AG04450 (cell line): ENCODE measurements around the gene MOB3A. TPM values are rescaled to one million over a fixed set of nuclear protein-coding genes. Genes with fewer than 3 reads are reported as not detected.

Experiments
- CTCF ChIA-PET: fragments of 300-600, 350-600 bp; formaldehyde crosslinking; extraction: SDS; loops from one replicate; lab custom pipeline; 2022; ENCODE audit warnings: antibody characterized with exemption, inconsistent platforms; lab: Charles Lee
- POLR2A ChIA-PET: fragments of 350-600 bp; formaldehyde crosslinking; extraction: SDS; loops from one replicate; lab custom pipeline; 2021; ENCODE audit warnings: antibody characterized with exemption, inconsistent platforms; lab: Yijun Ruan, JAX
- DNase-seq: peaks from one replicate; pipeline ENCODE4 v3.0.0-alpha.2; 2011; ENCODE audit warnings: low read depth, low spot score
- H3K27ac ChIP-seq: one replicate; pipeline ENCODE4 v1.5.1; 2012; ENCODE audit warnings: low read depth, low read length, control low read depth
- H3K27me3 ChIP-seq: one replicate; pipeline ENCODE4 v1.6.0; 2012; ENCODE audit warnings: low read length; ENCODE audit not compliant: control insufficient read depth, insufficient read depth
- H3K4me3 ChIP-seq: 2 replicates; pipeline ENCODE4 v1.5.1; 2011; ENCODE audit warnings: mild to moderate bottlenecking, low read depth, low read length, control low read depth
- H3K9me3 ChIP-seq: 2 replicates; pipeline ENCODE4 v1.5.1; 2012; ENCODE audit warnings: low read length; ENCODE audit not compliant: control insufficient read depth, insufficient read depth
- CTCF ChIP-seq: IDR thresholded peaks from 2 replicates; pipeline ENCODE4 v1.5.1; 2011; ENCODE audit warnings: low read depth, low read length, control low read depth, inconsistent platforms
- polyA plus RNA-seq: library from polyadenylated mRNA; depleted of rRNA; stranded (reverse); fragments of >200 nt; gene quantifications from 2 replicates; pipeline ENCODE4 v1.2.3, GENCODE V29; 2011

MOB3A gene
- polyA plus RNA-seq, 1 experiment: 20.5 TPM

GRCh38 chr19:2041433-2041682, 54.8 kb downstream of the MOB3A start:
- DNase-seq: no peak
- no peak overlapping the region for H3K27ac ChIP-seq
- CTCF ChIA-PET: interaction anchor here (0.6 kb wide), 1 partner anchor 1946 kb away, joined by 3 read pairs; no protein-coding TSS in a partner anchor
- H3K27me3 ChIP-seq: no peaks in the 10 kb centered on the region
- H3K9me3 ChIP-seq: no peaks in the 10 kb centered on the region; the same call in 1 of the 2 replicates
- TF ChIP-seq CTCF: no peak
- POLR2A ChIA-PET: interaction anchor here (0.6 kb wide), 1 partner anchor 1649 kb away, joined by 4 read pairs; no protein-coding TSS in a partner anchor
- no peak overlapping the region for H3K4me3 ChIP-seq

- Histone ChIP-seq H3K4me3 (no peak overlapping the region), H3K27ac (no peak overlapping the region), H3K27me3 (no peaks in the 10 kb centered on the region), H3K9me3 (peaks cover 2% of the 10 kb centered on the region)
- DNase-seq: no peak
- TF ChIP-seq CTCF: no peak
- POLR2A ChIA-PET: interaction anchor here (0.6 kb wide), 1 partner anchor 1650 kb away, joined by 4 read pairs; no protein-coding TSS in a partner anchor
- CTCF ChIA-PET: interaction anchor here (0.6 kb wide), 1 partner anchor 1947 kb away, joined by 3 read pairs; no protein-coding TSS in a partner anchor
Measured at GRCh38 chr19:2040647-2041432, 55.3 kb downstream of the MOB3A start.

- H3K27me3 ChIP-seq: no peaks in the 10 kb centered on the region
- no peak for TF ChIP-seq CTCF
- no peak overlapping the region for H3K27ac ChIP-seq
- no peak overlapping the region for H3K4me3 ChIP-seq
- CTCF ChIA-PET: interaction anchor here (0.6 to 1.1 kb wide), 2 partner anchors 31 to 111 kb away, joined by 3 read pairs; no protein-coding TSS in a partner anchor
- DNase-seq: no peak
- peaks cover 10% of the 10 kb centered on the region for H3K9me3 ChIP-seq
- POLR2A ChIA-PET: no interaction called here
Measured at GRCh38 chr19:2039959-2040646, 56.0 kb downstream of the MOB3A start.

- Histone ChIP-seq H3K27ac (no peak overlapping the region), H3K9me3 (peaks cover 16% of the 10 kb centered on the region), H3K27me3 (no peaks in the 10 kb centered on the region), H3K4me3 (no peak overlapping the region)
- CTCF ChIA-PET: interaction anchor here (0.6 to 1.1 kb wide), 2 partner anchors 31 to 110 kb away, joined by 3 read pairs; no protein-coding TSS in a partner anchor
- POLR2A ChIA-PET: interaction anchor here (0.8 kb wide), 1 partner anchor 12 kb away, joined by 3 read pairs; the partner anchor contains the start of gene MKNK2
- TF ChIP-seq CTCF: no peak
- DNase-seq: no peak
Measured at GRCh38 chr19:2039089-2039958, 56.8 kb downstream of the MOB3A start.
